Neural progenitor cell (in vitro differentiated cells): Measurements from ENCODE around the gene C5orf34. TPM values are rescaled to one million over a fixed set of nuclear protein-coding genes. Genes with fewer than 3 reads are reported as not detected.

ENCODE experiments used
- DNase-seq: peaks from one replicate; pipeline ENCODE4 v3.0.0-alpha.2; 2016; ENCODE audit warnings: low spot score
- H2AFZ ChIP-seq: fragments of 200-600 bp; sonication (generic); replicated peaks from 2 replicates; pipeline ENCODE4 v1.6.1; 2016; ENCODE audit warnings: antibody characterized with exemption
- H3F3A ChIP-seq: fragments of 200-600 bp; sonication (generic); 2 replicates; pipeline ENCODE4 v1.6.1; 2016; ENCODE audit warnings: antibody characterized with exemption, low read depth
- H3K27ac ChIP-seq: fragments of 200-600 bp; sonication (generic); 2 replicates; pipeline ENCODE4 v1.5.1; 2016; ENCODE audit warnings: mild to moderate bottlenecking
- H3K27me3 ChIP-seq: fragments of 200-600 bp; sonication (generic); 2 replicates; pipeline ENCODE4 v1.6.1; 2016; ENCODE audit warnings: mild to moderate bottlenecking, moderate library complexity
- H3K36me3 ChIP-seq: fragments of 200-600 bp; sonication (generic); 2 replicates; pipeline ENCODE4 v1.5.1; 2016
- H3K4me1 ChIP-seq: fragments of 200-600 bp; sonication (generic); 2 replicates; pipeline ENCODE4 v1.6.1; 2016; ENCODE audit warnings: mixed run types
- H3K4me2 ChIP-seq: fragments of 200-600 bp; sonication (generic); 2 replicates; pipeline ENCODE4 v1.6.1; 2016
- H3K4me3 ChIP-seq: fragments of 200-600 bp; sonication (generic); 2 replicates; pipeline ENCODE4 v1.5.1; 2016
- H3K79me2 ChIP-seq: fragments of 200-600 bp; sonication (generic); 2 replicates; pipeline ENCODE4 v1.6.1; 2016; ENCODE audit warnings: low read depth
- H3K9ac ChIP-seq: fragments of 200-600 bp; sonication (generic); 2 replicates; pipeline ENCODE4 v1.6.1; 2016
- H3K9me3 ChIP-seq: fragments of 200-600 bp; sonication (generic); 2 replicates; pipeline ENCODE4 v1.5.1; 2016; ENCODE audit warnings: low read depth
- H4K20me1 ChIP-seq: fragments of 200-600 bp; sonication (generic); 2 replicates; pipeline ENCODE4 v1.6.1; 2016; ENCODE audit warnings: low read depth
- H3K27ac Mint-ChIP-seq: 3 replicates; pipeline ENCODE4 v1.8.0; 2021; ENCODE audit warnings: mixed read lengths
- H3K27me3 Mint-ChIP-seq: 2 replicates; pipeline ENCODE4 v1.8.0; 2022; ENCODE audit warnings: low read depth, mild to moderate bottlenecking, inconsistent platforms, moderate library complexity, mixed read lengths; ENCODE audit not compliant: insufficient read depth
- H3K36me3 Mint-ChIP-seq: 3 replicates; pipeline ENCODE4 v1.8.0; 2021; ENCODE audit warnings: mixed read lengths
- H3K4me1 Mint-ChIP-seq: 3 replicates; pipeline ENCODE4 v1.8.0; 2021; ENCODE audit warnings: mixed read lengths
- H3K4me3 Mint-ChIP-seq: 3 replicates; pipeline ENCODE4 v1.8.0; 2021; ENCODE audit warnings: mild to moderate bottlenecking, moderate library complexity, mixed read lengths
- H3K9me3 Mint-ChIP-seq: 3 replicates; pipeline ENCODE4 v1.8.0; 2020; ENCODE audit warnings: mixed read lengths
- EZH2 ChIP-seq: fragments of 200-600 bp; sonication (generic); IDR thresholded peaks from 2 replicates; pipeline ENCODE4 v1.6.1; 2017; ENCODE audit warnings: antibody characterized with exemption, mild to moderate bottlenecking, moderate library complexity
- EZH2phosphoT487 ChIP-seq: fragments of 200-600 bp; sonication (generic); IDR thresholded peaks from 2 replicates; pipeline ENCODE4 v1.6.1; 2017; ENCODE audit warnings: antibody characterized with exemption
- total RNA-seq: library from RNA; depleted of rRNA; stranded (reverse); fragments of >200 nt; gene quantifications from 2 replicates; pipeline ENCODE4 v1.2.3, GENCODE V29; 2015; ENCODE audit warnings: low replicate concordance
- TF ChIP-seq, protein P1 (sequence below): fragments of 200-600 bp; sonication (generic); IDR thresholded peaks from 2 replicates; pipeline ENCODE4 v1.5.1; 2017; ENCODE audit warnings: antibody characterized with exemption, mild to moderate bottlenecking

The C5orf34 gene
- total RNA-seq, 1 donor from 2014 or later: 17.2 TPM

DNA sequence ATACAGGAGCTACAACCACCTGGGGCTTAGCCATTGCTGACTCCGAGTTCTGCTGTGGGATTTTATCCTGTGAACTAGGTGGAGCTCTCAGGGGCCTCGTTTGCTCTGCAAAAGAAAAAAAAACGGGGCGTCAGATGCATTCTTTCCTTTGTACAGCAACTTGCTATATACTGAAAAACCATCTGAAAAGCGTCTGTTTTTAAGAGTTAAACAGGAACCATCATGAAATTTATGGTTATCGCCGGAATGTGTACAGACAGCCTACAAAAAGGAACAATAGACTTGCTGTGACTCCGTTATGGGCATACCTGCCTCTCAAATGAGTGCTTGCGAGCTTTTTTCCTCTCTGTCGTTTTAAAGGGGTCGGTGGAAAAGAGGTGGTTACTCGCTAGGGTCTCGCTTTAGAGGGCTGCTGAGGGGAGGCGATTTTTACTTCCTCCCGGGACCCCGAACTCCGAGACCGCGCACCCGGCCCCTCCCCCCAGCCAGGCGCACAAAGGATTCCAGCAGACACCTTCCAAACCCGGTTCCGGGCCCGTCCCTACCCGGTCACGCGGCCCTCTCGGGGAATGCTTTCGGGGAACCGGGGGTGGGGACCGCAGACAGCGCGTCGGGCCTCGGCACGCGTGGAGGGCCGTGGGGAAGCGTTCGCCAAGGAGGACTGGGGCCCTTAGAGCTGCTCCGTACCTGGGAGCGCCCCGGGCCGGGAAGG, 41.1 kb upstream of the C5orf34 start:
- peak overlapping the region; percentile 61 for H2AFZ ChIP-seq
- peak; percentile 66 for DNase-seq
- peak overlapping the region; percentile 98 for H3K27ac Mint-ChIP-seq
- H3K27me3 Mint-ChIP-seq: peaks cover 2% of the 10 kb centered on the region
- peaks cover 24% of the 10 kb centered on the region for H3F3A ChIP-seq
- peaks cover 8% of the 10 kb centered on the region for H3K36me3 Mint-ChIP-seq
- H3K27ac ChIP-seq: peak overlapping the region; percentile 97
- H3K4me2 ChIP-seq: peak overlapping the region; percentile 95
- H3K9me3 Mint-ChIP-seq: peaks cover 1% of the 10 kb centered on the region
- no peaks in the 10 kb centered on the region for H3K9me3 ChIP-seq
- H3K4me3 ChIP-seq: peak overlapping the region; percentile 77
- TF ChIP-seq, protein P1, sequence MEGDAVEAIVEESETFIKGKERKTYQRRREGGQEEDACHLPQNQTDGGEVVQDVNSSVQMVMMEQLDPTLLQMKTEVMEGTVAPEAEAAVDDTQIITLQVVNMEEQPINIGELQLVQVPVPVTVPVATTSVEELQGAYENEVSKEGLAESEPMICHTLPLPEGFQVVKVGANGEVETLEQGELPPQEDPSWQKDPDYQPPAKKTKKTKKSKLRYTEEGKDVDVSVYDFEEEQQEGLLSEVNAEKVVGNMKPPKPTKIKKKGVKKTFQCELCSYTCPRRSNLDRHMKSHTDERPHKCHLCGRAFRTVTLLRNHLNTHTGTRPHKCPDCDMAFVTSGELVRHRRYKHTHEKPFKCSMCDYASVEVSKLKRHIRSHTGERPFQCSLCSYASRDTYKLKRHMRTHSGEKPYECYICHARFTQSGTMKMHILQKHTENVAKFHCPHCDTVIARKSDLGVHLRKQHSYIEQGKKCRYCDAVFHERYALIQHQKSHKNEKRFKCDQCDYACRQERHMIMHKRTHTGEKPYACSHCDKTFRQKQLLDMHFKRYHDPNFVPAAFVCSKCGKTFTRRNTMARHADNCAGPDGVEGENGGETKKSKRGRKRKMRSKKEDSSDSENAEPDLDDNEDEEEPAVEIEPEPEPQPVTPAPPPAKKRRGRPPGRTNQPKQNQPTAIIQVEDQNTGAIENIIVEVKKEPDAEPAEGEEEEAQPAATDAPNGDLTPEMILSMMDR: no peak
- peak; percentile 8 for TF ChIP-seq EZH2
- TF ChIP-seq EZH2phosphoT487: no peak
- peaks cover 46% of the 10 kb centered on the region for H4K20me1 ChIP-seq
- peaks cover 44% of the 10 kb centered on the region for H3K4me1 ChIP-seq
- H3K4me1 Mint-ChIP-seq: peaks cover 4% of the 10 kb centered on the region
- H3K79me2 ChIP-seq: peaks cover 54% of the 10 kb centered on the region
- H3K27me3 ChIP-seq: peaks cover 12% of the 10 kb centered on the region
- peak overlapping the region; percentile 96 for H3K4me3 Mint-ChIP-seq
- H3K9ac ChIP-seq: peak overlapping the region; percentile 99
- H3K36me3 ChIP-seq: peaks cover 23% of the 10 kb centered on the region

DNA sequence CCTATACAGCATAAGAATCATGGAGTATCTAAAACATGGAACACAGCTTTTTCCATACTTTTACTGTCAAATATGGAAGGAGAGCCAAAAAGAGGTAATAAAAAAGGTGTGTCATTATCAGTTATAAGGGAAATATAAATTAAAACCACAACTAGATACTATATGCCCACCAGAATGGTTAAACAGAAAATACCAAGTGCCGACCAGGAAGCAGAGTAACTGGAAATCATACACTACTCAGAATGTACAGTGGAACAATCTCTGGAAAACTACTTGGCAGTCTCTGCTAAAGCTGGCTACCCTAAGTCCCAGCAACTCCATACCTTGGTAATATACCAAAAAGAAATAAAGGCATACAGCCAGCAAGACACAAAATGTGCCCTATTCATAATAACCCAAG, 39.5 kb upstream of the C5orf34 start:
- peaks cover 24% of the 10 kb centered on the region for H3F3A ChIP-seq

DNA sequence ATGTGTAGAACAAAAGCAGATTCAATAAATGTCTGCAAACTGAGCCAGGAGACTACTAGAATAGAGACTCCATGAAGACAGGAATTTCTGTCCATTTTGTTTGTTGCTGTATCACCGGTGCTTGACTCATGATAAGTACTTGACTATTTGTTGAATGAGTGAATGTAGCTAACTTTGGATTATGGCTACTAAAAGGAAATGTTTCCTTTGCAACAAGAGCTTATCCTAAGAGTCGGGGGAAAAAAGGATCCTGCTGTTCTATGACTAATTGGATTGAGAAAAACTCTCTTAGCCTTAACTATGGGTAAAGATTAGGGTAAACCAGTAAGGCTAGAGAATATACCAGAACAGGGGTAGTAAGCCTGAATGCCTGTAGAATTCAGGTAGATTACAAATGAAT, 38.4 kb upstream of the C5orf34 start:
- Histone ChIP-seq H3K4me3 (peak overlapping the region; percentile 77), H3K79me2 (peaks cover 81% of the 10 kb centered on the region), H3F3A (peaks cover 21% of the 10 kb centered on the region), H3K9ac (no peak overlapping the region), H3K36me3 (peaks cover 29% of the 10 kb centered on the region), H2AFZ (no peak overlapping the region), H4K20me1 (peaks cover 72% of the 10 kb centered on the region), H3K27ac (peak overlapping the region; percentile 5), H3K27me3 (peaks cover 10% of the 10 kb centered on the region), H3K9me3 (no peaks in the 10 kb centered on the region), H3K4me2 (peak overlapping the region; percentile 95), H3K4me1 (peaks cover 46% of the 10 kb centered on the region)
- peaks cover 5% of the 10 kb centered on the region for H3K27me3 Mint-ChIP-seq
- peaks cover 17% of the 10 kb centered on the region for H3K36me3 Mint-ChIP-seq
- TF ChIP-seq, protein P1: no peak
- TF ChIP-seq EZH2 (no peak), EZH2phosphoT487 (no peak)
- peak; percentile 44 for DNase-seq
- peaks cover 3% of the 10 kb centered on the region for H3K9me3 Mint-ChIP-seq
- H3K27ac Mint-ChIP-seq: no peak overlapping the region
- H3K4me1 Mint-ChIP-seq: peaks cover 7% of the 10 kb centered on the region
- H3K4me3 Mint-ChIP-seq: no peak overlapping the region

More for the DNA sequence above, 39.5 kb upstream of the C5orf34 start:
- peaks cover 46% of the 10 kb centered on the region for H3K4me1 ChIP-seq
- H3K27me3 Mint-ChIP-seq: peaks cover 2% of the 10 kb centered on the region
- H3K79me2 ChIP-seq: peaks cover 70% of the 10 kb centered on the region
- no peak overlapping the region for H3K27ac Mint-ChIP-seq
- peak overlapping the region; percentile 95 for H3K4me2 ChIP-seq
- H3K9me3 ChIP-seq: no peaks in the 10 kb centered on the region
- peak overlapping the region; percentile 17 for H3K27ac ChIP-seq
- peaks cover 61% of the 10 kb centered on the region for H4K20me1 ChIP-seq
- H3K4me3 Mint-ChIP-seq: no peak overlapping the region
- no peak overlapping the region for H3K9ac ChIP-seq
- peaks cover 12% of the 10 kb centered on the region for H3K27me3 ChIP-seq
- H3K4me1 Mint-ChIP-seq: peaks cover 7% of the 10 kb centered on the region
- H3K36me3 ChIP-seq: peaks cover 29% of the 10 kb centered on the region
- DNase-seq: no peak
- H3K9me3 Mint-ChIP-seq: peaks cover 3% of the 10 kb centered on the region
- TF ChIP-seq, protein P1: no peak
- TF ChIP-seq EZH2: no peak
- no peak for TF ChIP-seq EZH2phosphoT487
- H2AFZ ChIP-seq: no peak overlapping the region
- peak overlapping the region; percentile 77 for H3K4me3 ChIP-seq
- peaks cover 12% of the 10 kb centered on the region for H3K36me3 Mint-ChIP-seq
